Suppressor macrophage treated with lipopolysaccharide for 4 hours (primary cell): ENCODE measurements around the gene SEC63.

Experiments
- DNase-seq: peaks from one replicate; pipeline ENCODE4 v3.0.0-alpha.2; 2020

SEC63 gene

DNA sequence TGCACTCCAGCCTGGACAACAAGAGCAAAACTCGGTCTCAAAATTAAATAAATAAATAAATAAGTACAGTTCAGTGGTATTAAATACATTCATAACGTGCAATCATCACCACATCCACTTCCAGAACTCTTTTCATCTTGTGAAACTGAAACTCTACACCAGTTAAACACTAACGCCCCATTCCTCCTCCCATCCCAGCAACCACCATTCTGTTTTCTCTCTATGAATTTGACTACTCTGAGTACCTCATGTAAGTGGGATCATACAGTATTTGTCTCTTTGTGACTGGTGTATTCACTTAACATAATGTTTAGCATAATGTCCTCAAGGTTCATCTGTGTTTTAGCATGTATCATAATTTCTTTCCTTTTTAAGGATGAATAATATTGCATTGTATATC lies 104.8 kb downstream of the SEC63 start:
- DNase-seq = no peak

DNA sequence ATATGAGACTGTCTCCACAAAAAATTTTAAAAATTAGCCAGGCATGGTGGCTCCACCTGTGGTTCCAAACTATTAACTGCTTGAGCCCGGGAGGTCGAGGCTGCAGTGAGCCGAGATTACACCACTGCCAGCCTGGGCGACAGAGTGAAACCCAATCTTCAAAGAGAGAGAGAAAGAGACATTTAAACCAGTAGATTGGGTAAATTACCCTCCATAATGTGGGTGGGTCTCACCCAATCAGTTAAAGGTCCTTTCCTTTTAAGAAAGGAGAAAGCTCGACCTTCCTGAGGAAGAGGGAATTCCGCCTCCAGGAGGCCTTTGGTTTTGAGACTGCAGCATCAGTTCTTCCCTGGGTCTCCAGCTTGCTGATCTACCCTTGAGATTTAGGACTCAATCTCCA lies 108.7 kb downstream of the SEC63 start:
- no peak for DNase-seq

- DNase-seq = peak; percentile 88
These were observed 109.9 kb downstream of the SEC63 start for GRCh38 chr6:107847844-107848802.

DNA sequence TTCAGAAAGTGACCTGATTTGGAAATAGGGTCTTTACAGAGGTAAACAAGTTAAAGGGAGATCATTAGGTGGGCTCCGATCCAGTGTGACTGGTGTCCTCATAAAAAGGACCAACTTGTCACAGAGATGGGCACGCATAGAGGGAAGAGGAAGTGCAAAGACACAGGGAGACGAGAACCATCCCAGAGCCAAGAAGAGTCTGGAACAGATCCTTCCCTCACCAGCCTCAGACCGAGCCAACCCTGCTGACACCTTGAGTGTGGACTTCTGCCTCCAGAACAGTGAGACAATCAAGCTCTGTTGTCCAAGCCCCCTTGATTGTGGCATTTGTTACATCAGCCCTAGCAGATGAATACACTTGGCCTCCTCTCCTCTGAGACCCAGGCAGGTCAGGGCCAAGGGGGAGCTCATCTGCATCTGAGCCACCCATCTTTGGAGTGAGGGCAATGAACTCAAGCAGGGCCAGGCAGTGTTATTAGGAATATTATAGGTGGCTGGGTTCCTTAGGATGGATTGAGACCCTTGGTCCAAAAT lies 111.7 kb downstream of the SEC63 start:
- DNase-seq = no peak

GRCh38 chr6:107845777-107846176 lies 112.2 kb downstream of the SEC63 start:
- no peak for DNase-seq

DNA sequence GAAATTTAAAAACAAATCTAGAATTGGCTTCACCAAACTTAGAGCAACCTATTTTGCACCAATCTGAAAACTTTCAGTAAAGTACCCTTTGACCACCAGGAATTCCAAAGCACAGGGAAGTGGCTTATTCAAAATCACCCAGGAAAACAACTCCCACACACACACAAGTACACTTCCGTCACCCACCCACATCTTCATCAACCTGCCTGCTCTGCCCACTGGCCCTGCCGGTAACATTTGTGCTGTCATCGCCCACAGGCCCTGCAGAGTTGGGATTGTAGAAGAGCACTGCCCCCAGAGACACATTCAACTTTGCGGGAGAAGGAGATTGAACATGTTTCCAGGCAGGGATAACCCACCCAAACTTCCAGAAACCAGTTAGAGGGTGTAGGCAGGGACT lies 114.6 kb downstream of the SEC63 start:
- DNase-seq = no peak

- no peak for DNase-seq
These were observed 116.7 kb downstream of the SEC63 start for GRCh38 chr6:107841275-107841670.

- no peak for DNase-seq
These were observed 117.3 kb downstream of the SEC63 start for GRCh38 chr6:107840636-107841274.

- DNase-seq = no peak
These were observed 124.9 kb downstream of the SEC63 start for GRCh38 chr6:107833136-107833535.

GRCh38 chr6:107832151-107833056 lies 125.6 kb downstream of the SEC63 start:
- DNase-seq = peak; percentile 17

GRCh38 chr6:107830060-107830459 lies 127.9 kb downstream of the SEC63 start:
- no peak for DNase-seq

GRCh38 chr6:107827541-107827940 lies 130.5 kb downstream of the SEC63 start:
- no peak for DNase-seq

GRCh38 chr6:107823047-107823557 lies 134.9 kb downstream of the SEC63 start:
- no peak for DNase-seq

GRCh38 chr6:107822176-107823046 lies 135.6 kb downstream of the SEC63 start:
- peak; percentile 47 for DNase-seq

DNA sequence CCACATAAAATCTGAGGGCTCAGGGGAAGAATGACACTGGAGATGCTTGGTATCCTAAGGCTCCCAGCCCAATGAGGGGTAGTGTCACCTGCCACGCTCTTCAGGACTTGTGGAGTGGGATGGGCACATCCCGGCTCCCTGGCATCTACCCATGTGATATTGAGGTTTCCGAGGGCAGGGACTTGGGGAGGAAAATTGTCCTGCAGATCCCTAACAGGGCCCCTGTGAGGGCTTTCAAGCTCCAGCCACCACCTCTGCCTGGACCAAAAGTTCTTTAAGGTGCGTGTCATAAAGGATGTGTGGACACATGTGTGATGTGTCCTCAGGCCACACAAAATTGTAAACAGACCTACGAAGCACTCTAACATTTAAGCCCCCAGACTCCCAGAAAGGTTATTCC lies 136.4 kb downstream of the SEC63 start:
- no peak for DNase-seq

- DNase-seq = peak; percentile 9
These were observed 137.4 kb downstream of the SEC63 start for GRCh38 chr6:107820338-107821261.

GRCh38 chr6:107819964-107820337 lies 138.1 kb downstream of the SEC63 start:
- no peak for DNase-seq

GRCh38 chr6:107819217-107819616 lies 138.8 kb downstream of the SEC63 start:
- DNase-seq = no peak

DNA sequence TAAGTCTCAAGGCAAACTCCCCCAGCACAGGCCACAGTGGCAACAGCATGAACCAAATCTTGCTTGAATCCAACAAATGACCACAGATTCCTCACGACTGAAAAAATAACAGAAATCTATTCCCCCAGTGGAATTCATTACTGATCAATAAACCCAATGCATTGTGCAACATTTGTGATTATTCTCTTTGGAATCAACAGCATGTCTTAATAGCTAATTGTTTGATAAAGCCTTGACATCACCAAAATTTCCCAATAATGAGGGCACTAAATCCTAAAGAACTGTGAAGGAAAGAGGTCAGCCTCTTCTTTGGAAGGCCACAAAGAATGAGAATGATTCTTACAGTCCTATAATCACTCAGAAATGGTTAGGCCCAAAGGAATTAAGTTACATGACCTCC lies 139.7 kb downstream of the SEC63 start:
- no peak for DNase-seq

DNA sequence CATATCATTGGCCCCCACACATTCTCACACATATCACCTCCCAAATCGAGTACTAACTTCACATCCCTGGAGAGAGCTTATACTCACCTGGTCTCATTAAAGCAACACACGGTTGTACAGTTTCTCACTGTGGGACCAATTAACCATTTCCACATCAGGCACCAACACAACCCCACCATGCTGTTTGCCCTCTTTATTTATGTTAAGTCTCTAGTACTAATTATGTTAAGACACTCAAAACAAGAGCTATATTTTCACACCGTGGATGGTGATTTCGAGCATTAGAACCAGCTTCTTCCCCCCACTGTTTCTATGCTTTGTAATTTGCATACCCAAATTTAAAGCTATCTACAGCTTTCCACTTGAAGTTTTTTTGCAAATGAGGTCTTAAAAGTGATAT lies 140.2 kb downstream of the SEC63 start:
- DNase-seq = no peak
